Measurements from ENCODE around the gene NMUR2. TPM values are rescaled to one million over a fixed set of nuclear protein-coding genes. Genes with fewer than 3 reads are reported as not detected.

NMUR2 gene
- total RNA-seq, 1 experiment from 2014 or later, result not detected

DNA sequence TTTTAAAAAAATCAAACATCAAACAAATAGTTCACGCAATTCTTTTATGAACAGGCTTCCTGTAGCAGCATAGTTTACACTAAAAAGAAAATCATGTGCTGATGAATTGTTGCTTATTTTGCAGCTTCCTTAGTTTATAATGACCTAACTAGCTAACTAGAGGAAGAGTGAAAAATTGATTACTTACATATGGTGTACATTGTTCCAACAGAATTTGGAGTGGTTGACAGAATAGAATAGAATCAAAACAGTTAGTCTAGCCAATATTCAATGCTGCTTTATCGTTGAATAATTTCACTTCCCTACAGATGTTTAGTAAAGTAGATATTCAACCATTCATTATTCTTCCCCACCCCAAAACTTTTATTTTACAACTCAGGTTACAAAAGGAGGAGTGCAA, 4.2 kb downstream of the NMUR2 start:
- CTCF ChIA-PET, result no interaction called here
- intact Hi-C loops (cut with micrococcal nuclease), result no loop called here
- H3K4me1 Mint-ChIP-seq (ENCODE audit: insufficient read depth, unreplicated experiment), result no peaks in the 10 kb centered on the region

DNA sequence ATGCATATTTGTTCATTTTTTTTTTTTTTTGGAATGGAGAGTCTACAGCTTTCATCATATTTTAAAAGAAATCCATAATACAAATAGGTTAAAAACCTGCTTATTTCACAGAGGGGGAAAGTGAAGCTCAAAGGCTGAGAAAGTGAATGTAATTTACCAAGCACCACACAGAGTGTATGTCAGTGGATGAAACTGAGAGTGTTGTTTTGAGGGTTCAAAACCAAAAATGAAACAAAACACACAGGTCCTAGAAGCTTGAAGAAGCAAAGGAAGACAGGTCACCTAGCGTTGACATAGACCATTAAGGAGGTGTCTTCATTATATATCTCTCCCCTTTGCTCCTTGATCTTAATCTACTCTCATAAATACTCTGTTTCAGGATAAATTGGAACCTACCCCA, 7.5 kb downstream of the NMUR2 start:
- BruUV-seq (replicated peaks), result no TSS peak
- POLR2A ChIA-PET, result no interaction called here
- Mint-ChIP-seq H3K27me3 (ENCODE audit: insufficient read depth, unreplicated experiment) (no peaks in the 10 kb centered on the region), H3K36me3 (ENCODE audit: insufficient read depth, unreplicated experiment) (no peaks in the 10 kb centered on the region), H3K4me1 (ENCODE audit: insufficient read depth, unreplicated experiment) (no peaks in the 10 kb centered on the region), H3K4me3 (ENCODE audit: unreplicated experiment) (no peak overlapping the region), H3K27ac (ENCODE audit: low read depth, unreplicated experiment) (no peak overlapping the region), H3K9me3 (ENCODE audit: unreplicated experiment) (no peaks in the 10 kb centered on the region)
- intact Hi-C loops (cut with micrococcal nuclease), result no loop called here
- CTCF ChIA-PET, result interaction anchor here (0.6 to 1.1 kb wide), 4 partner anchors 30 to 132 kb away, joined by 3 to 7 read pairs (median 3); no protein-coding TSS in a partner anchor
- no peak for DNase-seq (ENCODE audit: unreplicated experiment)
- TF ChIP-seq, protein P1, sequence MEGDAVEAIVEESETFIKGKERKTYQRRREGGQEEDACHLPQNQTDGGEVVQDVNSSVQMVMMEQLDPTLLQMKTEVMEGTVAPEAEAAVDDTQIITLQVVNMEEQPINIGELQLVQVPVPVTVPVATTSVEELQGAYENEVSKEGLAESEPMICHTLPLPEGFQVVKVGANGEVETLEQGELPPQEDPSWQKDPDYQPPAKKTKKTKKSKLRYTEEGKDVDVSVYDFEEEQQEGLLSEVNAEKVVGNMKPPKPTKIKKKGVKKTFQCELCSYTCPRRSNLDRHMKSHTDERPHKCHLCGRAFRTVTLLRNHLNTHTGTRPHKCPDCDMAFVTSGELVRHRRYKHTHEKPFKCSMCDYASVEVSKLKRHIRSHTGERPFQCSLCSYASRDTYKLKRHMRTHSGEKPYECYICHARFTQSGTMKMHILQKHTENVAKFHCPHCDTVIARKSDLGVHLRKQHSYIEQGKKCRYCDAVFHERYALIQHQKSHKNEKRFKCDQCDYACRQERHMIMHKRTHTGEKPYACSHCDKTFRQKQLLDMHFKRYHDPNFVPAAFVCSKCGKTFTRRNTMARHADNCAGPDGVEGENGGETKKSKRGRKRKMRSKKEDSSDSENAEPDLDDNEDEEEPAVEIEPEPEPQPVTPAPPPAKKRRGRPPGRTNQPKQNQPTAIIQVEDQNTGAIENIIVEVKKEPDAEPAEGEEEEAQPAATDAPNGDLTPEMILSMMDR (IDR thresholded peaks at IDR 0.05; ENCODE audit: unreplicated experiment), result no peak

More for the DNA sequence above, 4.2 kb downstream of the NMUR2 start:
- TF ChIP-seq, protein P1 (IDR thresholded peaks at IDR 0.05; ENCODE audit: unreplicated experiment), result no peak
- DNase-seq (ENCODE audit: unreplicated experiment), result no peak
- BruUV-seq (replicated peaks), result no TSS peak
- POLR2A ChIA-PET, result no interaction called here
- Mint-ChIP-seq H3K27me3 (ENCODE audit: insufficient read depth, unreplicated experiment) (no peaks in the 10 kb centered on the region), H3K27ac (ENCODE audit: low read depth, unreplicated experiment) (no peak overlapping the region), H3K9me3 (ENCODE audit: unreplicated experiment) (no peaks in the 10 kb centered on the region), H3K4me3 (ENCODE audit: unreplicated experiment) (no peak overlapping the region), H3K36me3 (ENCODE audit: insufficient read depth, unreplicated experiment) (no peaks in the 10 kb centered on the region)

DNA sequence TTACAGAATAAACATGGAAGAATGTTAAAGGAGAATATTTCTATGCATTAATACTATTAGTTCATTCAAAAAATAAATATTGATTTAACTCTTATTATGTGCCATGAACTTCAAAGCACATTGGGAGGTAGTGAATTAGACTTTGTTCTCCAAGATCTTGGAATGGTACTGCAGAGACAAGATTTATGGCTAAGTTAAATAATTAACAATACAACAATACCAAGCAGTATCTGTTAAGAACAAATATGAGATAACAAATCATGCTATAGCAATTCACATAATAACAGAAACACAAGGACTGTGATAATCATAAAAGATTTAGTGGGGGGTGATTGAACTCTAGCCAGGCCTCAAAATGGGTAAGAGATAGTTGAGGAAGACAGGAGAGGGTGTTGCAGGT, 11.6 kb downstream of the NMUR2 start:
- Mint-ChIP-seq H3K27ac (ENCODE audit: low read depth, unreplicated experiment) (no peak overlapping the region), H3K27me3 (ENCODE audit: insufficient read depth, unreplicated experiment) (no peaks in the 10 kb centered on the region), H3K36me3 (ENCODE audit: insufficient read depth, unreplicated experiment) (no peaks in the 10 kb centered on the region), H3K4me1 (ENCODE audit: insufficient read depth, unreplicated experiment) (no peaks in the 10 kb centered on the region), H3K4me3 (ENCODE audit: unreplicated experiment) (no peak overlapping the region), H3K9me3 (ENCODE audit: unreplicated experiment) (peaks cover 12% of the 10 kb centered on the region)
- intact Hi-C loops (cut with micrococcal nuclease), result no loop called here
- BruUV-seq (replicated peaks), result no TSS peak
- ChIA-PET CTCF (no interaction called here), POLR2A (no interaction called here)
- TF ChIP-seq, protein P1 (IDR thresholded peaks at IDR 0.05; ENCODE audit: unreplicated experiment), result no peak
- no peak for DNase-seq (ENCODE audit: unreplicated experiment)

DNA sequence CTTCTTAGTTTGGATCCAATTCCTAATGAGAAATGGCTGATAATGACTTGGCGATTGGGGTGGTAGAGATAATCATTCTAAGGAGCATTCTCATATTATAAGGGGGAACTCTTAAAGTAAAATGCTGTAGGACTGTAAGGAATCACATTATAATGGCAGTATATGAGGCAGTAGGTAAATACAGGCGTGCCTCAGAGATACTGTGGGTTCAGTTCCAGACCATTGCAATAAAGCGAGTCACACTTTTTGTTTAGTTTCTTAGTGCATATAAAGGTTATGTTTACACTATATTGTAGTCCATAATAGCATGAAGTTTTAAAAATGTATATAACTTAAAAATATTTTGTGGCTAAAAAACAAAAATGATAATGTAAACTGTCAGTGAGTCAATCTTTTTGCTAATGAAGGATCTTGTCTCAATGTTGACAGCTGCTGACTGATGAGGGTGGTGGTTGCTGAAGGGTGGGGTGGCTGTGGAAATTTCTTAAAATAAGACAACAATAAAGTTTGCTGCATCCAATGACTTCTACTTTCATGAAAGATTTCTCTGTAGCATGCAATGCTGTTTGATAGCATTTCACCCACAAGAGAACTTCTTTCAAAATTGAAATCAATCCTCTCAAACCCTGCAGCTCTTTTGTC, 15.8 kb downstream of the NMUR2 start:
- H3K4me3 Mint-ChIP-seq (ENCODE audit: unreplicated experiment), result no peak overlapping the region
- ChIA-PET CTCF (interaction anchor here (0.7 to 1.5 kb wide), 2 partner anchors 40 to 75 kb away, joined by 3 to 5 read pairs; no protein-coding TSS in a partner anchor), POLR2A (no interaction called here)
- BruUV-seq (replicated peaks), result no TSS peak
- no peaks in the 10 kb centered on the region for H3K36me3 Mint-ChIP-seq (ENCODE audit: insufficient read depth, unreplicated experiment)
- no peaks in the 10 kb centered on the region for H3K4me1 Mint-ChIP-seq (ENCODE audit: insufficient read depth, unreplicated experiment)
- TF ChIP-seq, protein P1 (IDR thresholded peaks at IDR 0.05; ENCODE audit: unreplicated experiment), result no peak
- H3K27me3 Mint-ChIP-seq (ENCODE audit: insufficient read depth, unreplicated experiment), result no peaks in the 10 kb centered on the region
- no peak for DNase-seq (ENCODE audit: unreplicated experiment)
- intact Hi-C loops (cut with micrococcal nuclease), result no loop called here
- peaks cover 12% of the 10 kb centered on the region for H3K9me3 Mint-ChIP-seq (ENCODE audit: unreplicated experiment)
- H3K27ac Mint-ChIP-seq (ENCODE audit: low read depth, unreplicated experiment), result no peak overlapping the region
